Measurements from ENCODE around the gene MS4A4E. TPM values are rescaled to one million over a fixed set of nuclear protein-coding genes. Genes with fewer than 3 reads are reported as not detected.

MS4A4E gene
- total and polyA plus RNA-seq, 2 experiments from 2014 or later = not detected

DNA sequence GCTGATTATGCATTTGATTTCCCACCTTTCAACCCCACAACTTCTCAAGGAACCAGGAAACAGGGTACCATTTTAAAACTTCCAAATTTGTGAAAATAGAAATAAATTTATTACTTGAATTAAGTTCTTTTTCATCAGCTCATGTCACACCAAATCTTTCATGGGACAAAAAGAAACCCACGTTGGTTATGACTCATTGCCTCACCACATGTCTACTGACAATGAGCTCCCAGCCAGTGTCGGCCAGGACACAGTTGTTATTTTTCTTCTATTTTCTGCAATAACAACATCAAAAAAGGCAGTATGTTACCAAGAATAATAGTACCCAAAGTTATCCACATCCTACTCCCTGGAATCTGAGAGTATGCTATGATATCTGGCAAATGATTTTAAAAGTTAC is 77.4 kb downstream of the MS4A4E start:
- Histone ChIP-seq H3K27ac (ENCODE audit: low read depth) (no peak overlapping the region), H3K36me3 (ENCODE audit: insufficient read depth) (peaks cover 5% of the 10 kb centered on the region; the same call in 1 of the 2 replicates), H3K4me2 (no peak overlapping the region), H3F3A (replicated peaks; ENCODE audit: low read depth) (no peaks in the 10 kb centered on the region), H3K4me1 (ENCODE audit: insufficient read depth) (no peaks in the 10 kb centered on the region), H3K4me3 (no peak overlapping the region), H3K27me3 (ENCODE audit: insufficient read depth) (no peaks in the 10 kb centered on the region), H3K79me2 (replicated peaks; ENCODE audit: insufficient read depth) (no peaks in the 10 kb centered on the region), H4K20me1 (replicated peaks; ENCODE audit: insufficient read depth) (no peaks in the 10 kb centered on the region), H2AFZ (no peak overlapping the region), H3K9me2 (ENCODE audit: insufficient read depth) (no peaks in the 10 kb centered on the region; the same call in 1 of the 2 replicates)
- Mint-ChIP-seq H3K4me3 (no peak overlapping the region), H3K27me3 (ENCODE audit: insufficient read depth, low read depth, poor library complexity) (no peaks in the 10 kb centered on the region), H3K27ac (no peak overlapping the region), H3K9me3 (peaks cover 53% of the 10 kb centered on the region), H3K36me3 (ENCODE audit: low read depth) (peaks cover 30% of the 10 kb centered on the region; the same call in 2 of the 3 replicates), H3K4me1 (no peaks in the 10 kb centered on the region)
- TF ChIP-seq, protein P1, sequence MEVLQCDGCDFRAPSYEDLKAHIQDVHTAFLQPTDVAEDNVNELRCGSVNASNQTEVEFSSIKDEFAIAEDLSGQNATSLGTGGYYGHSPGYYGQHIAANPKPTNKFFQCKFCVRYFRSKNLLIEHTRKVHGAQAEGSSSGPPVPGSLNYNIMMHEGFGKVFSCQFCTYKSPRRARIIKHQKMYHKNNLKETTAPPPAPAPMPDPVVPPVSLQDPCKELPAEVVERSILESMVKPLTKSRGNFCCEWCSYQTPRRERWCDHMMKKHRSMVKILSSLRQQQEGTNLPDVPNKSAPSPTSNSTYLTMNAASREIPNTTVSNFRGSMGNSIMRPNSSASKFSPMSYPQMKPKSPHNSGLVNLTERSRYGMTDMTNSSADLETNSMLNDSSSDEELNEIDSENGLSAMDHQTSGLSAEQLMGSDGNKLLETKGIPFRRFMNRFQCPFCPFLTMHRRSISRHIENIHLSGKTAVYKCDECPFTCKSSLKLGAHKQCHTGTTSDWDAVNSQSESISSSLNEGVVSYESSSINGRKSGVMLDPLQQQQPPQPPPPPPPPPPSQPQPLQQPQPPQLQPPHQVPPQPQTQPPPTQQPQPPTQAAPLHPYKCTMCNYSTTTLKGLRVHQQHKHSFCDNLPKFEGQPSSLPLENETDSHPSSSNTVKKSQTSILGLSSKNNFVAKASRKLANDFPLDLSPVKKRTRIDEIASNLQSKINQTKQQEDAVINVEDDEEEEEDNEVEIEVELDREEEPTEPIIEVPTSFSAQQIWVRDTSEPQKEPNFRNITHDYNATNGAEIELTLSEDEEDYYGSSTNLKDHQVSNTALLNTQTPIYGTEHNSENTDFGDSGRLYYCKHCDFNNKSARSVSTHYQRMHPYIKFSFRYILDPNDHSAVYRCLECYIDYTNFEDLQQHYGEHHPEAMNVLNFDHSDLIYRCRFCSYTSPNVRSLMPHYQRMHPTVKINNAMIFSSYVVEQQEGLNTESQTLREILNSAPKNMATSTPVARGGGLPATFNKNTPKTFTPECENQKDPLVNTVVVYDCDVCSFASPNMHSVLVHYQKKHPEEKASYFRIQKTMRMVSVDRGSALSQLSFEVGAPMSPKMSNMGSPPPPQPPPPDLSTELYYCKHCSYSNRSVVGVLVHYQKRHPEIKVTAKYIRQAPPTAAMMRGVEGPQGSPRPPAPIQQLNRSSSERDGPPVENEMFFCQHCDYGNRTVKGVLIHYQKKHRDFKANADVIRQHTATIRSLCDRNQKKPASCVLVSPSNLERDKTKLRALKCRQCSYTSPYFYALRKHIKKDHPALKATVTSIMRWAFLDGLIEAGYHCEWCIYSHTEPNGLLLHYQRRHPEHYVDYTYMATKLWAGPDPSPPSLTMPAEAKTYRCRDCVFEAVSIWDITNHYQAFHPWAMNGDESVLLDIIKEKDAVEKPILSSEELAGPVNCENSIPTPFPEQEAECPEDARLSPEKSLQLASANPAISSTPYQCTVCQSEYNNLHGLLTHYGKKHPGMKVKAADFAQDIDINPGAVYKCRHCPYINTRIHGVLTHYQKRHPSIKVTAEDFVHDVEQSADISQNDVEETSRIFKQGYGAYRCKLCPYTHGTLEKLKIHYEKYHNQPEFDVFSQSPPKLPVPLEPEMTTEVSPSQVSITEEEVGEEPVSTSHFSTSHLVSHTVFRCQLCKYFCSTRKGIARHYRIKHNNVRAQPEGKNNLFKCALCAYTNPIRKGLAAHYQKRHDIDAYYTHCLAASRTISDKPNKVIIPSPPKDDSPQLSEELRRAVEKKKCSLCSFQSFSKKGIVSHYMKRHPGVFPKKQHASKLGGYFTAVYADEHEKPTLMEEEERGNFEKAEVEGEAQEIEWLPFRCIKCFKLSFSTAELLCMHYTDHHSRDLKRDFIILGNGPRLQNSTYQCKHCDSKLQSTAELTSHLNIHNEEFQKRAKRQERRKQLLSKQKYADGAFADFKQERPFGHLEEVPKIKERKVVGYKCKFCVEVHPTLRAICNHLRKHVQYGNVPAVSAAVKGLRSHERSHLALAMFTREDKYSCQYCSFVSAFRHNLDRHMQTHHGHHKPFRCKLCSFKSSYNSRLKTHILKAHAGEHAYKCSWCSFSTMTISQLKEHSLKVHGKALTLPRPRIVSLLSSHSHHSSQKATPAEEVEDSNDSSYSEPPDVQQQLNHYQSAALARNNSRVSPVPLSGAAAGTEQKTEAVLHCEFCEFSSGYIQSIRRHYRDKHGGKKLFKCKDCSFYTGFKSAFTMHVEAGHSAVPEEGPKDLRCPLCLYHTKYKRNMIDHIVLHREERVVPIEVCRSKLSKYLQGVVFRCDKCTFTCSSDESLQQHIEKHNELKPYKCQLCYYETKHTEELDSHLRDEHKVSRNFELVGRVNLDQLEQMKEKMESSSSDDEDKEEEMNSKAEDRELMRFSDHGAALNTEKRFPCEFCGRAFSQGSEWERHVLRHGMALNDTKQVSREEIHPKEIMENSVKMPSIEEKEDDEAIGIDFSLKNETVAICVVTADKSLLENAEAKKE (CRISPR knock-in tag; IDR thresholded peaks at IDR 0.05) = no peak
- TF ChIP-seq, protein P2, sequence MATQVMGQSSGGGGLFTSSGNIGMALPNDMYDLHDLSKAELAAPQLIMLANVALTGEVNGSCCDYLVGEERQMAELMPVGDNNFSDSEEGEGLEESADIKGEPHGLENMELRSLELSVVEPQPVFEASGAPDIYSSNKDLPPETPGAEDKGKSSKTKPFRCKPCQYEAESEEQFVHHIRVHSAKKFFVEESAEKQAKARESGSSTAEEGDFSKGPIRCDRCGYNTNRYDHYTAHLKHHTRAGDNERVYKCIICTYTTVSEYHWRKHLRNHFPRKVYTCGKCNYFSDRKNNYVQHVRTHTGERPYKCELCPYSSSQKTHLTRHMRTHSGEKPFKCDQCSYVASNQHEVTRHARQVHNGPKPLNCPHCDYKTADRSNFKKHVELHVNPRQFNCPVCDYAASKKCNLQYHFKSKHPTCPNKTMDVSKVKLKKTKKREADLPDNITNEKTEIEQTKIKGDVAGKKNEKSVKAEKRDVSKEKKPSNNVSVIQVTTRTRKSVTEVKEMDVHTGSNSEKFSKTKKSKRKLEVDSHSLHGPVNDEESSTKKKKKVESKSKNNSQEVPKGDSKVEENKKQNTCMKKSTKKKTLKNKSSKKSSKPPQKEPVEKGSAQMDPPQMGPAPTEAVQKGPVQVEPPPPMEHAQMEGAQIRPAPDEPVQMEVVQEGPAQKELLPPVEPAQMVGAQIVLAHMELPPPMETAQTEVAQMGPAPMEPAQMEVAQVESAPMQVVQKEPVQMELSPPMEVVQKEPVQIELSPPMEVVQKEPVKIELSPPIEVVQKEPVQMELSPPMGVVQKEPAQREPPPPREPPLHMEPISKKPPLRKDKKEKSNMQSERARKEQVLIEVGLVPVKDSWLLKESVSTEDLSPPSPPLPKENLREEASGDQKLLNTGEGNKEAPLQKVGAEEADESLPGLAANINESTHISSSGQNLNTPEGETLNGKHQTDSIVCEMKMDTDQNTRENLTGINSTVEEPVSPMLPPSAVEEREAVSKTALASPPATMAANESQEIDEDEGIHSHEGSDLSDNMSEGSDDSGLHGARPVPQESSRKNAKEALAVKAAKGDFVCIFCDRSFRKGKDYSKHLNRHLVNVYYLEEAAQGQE (IDR thresholded peaks at IDR 0.05; ENCODE audit: unreplicated experiment) = no peak
- TF ChIP-seq POLR2AphosphoS5 (IDR thresholded peaks at IDR 0.05; ENCODE audit: low read depth) (no peak), JUNB (IDR thresholded peaks at IDR 0.05; ENCODE audit: unreplicated experiment) (no peak), STAT1 (IDR thresholded peaks at IDR 0.05; ENCODE audit: unreplicated experiment) (no peak), ZNF114 (CRISPR knock-in tag; IDR thresholded peaks at IDR 0.05) (no peak), ZNF331 (CRISPR knock-in tag; IDR thresholded peaks at IDR 0.05; ENCODE audit: low read depth) (no peak), EZH2phosphoT487 (IDR thresholded peaks at IDR 0.05; ENCODE audit: unreplicated experiment) (no peak), EZH2 (IDR thresholded peaks at IDR 0.05; ENCODE audit: low read depth, unreplicated experiment) (no peak), NANOG (IDR thresholded peaks at IDR 0.05; ENCODE audit: borderline replicate concordance) (no peak)
- TF ChIP-seq, protein P3, sequence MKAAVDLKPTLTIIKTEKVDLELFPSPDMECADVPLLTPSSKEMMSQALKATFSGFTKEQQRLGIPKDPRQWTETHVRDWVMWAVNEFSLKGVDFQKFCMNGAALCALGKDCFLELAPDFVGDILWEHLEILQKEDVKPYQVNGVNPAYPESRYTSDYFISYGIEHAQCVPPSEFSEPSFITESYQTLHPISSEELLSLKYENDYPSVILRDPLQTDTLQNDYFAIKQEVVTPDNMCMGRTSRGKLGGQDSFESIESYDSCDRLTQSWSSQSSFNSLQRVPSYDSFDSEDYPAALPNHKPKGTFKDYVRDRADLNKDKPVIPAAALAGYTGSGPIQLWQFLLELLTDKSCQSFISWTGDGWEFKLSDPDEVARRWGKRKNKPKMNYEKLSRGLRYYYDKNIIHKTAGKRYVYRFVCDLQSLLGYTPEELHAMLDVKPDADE (IDR thresholded peaks at IDR 0.05) = no peak
- TF ChIP-seq, protein P4, sequence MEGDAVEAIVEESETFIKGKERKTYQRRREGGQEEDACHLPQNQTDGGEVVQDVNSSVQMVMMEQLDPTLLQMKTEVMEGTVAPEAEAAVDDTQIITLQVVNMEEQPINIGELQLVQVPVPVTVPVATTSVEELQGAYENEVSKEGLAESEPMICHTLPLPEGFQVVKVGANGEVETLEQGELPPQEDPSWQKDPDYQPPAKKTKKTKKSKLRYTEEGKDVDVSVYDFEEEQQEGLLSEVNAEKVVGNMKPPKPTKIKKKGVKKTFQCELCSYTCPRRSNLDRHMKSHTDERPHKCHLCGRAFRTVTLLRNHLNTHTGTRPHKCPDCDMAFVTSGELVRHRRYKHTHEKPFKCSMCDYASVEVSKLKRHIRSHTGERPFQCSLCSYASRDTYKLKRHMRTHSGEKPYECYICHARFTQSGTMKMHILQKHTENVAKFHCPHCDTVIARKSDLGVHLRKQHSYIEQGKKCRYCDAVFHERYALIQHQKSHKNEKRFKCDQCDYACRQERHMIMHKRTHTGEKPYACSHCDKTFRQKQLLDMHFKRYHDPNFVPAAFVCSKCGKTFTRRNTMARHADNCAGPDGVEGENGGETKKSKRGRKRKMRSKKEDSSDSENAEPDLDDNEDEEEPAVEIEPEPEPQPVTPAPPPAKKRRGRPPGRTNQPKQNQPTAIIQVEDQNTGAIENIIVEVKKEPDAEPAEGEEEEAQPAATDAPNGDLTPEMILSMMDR (conservative IDR thresholded peaks at IDR 0.05; ENCODE audit: low read depth in 2 of 2) = no peak
- no peak for ATAC-seq
- DNase-seq (ENCODE audit: low spot score) = no peak
